Duodenal mucosa (tissue), 2 donors: ENCODE measurements around the gene ATP5PD.
"Not testable (repeated sequence)": the region's sequence is repeated elsewhere in the genome, so short reads cannot be mapped to it uniquely, and the experiment has no call there.

ENCODE experiments used
- H3K27ac ChIP-seq: one replicate; pipeline ENCODE4 v1.7.0; 2013; ENCODE audit warnings: low read depth, low read length
- H3K27me3 ChIP-seq, 2 donors: one replicate each; pipeline ENCODE4 v1.7.0; 2013; ENCODE audit warnings: low read length in 2 of 2, control low read depth in 1 of 2; ENCODE audit not compliant: insufficient read depth in 2 of 2, control insufficient read depth in 1 of 2
- H3K36me3 ChIP-seq, 2 donors: one replicate each; pipeline ENCODE4 v1.7.0; 2013; ENCODE audit warnings: low read length in 2 of 2, control low read depth in 1 of 2; ENCODE audit not compliant: insufficient read depth in 2 of 2, control insufficient read depth in 1 of 2
- H3K4me1 ChIP-seq, 2 donors: one replicate each; pipeline ENCODE4 v1.7.0; 2013; ENCODE audit warnings: low read length in 2 of 2, control low read depth in 1 of 2; ENCODE audit not compliant: insufficient read depth in 2 of 2, control insufficient read depth in 1 of 2
- H3K4me3 ChIP-seq, 2 donors: one replicate each; pipeline ENCODE4 v1.7.0; 2013; ENCODE audit warnings: low read length in 2 of 2, low read depth in 1 of 2
- H3K9ac ChIP-seq, 2 donors: one replicate each; pipeline ENCODE4 v1.7.0; 2013; ENCODE audit warnings: low read length in 2 of 2, low read depth in 1 of 2
- H3K9me3 ChIP-seq, 2 donors: one replicate each; pipeline ENCODE4 v1.7.0; 2013; ENCODE audit warnings: low read length in 2 of 2, control low read depth in 1 of 2; ENCODE audit not compliant: control insufficient read depth in 1 of 2

The ATP5PD gene

DNA sequence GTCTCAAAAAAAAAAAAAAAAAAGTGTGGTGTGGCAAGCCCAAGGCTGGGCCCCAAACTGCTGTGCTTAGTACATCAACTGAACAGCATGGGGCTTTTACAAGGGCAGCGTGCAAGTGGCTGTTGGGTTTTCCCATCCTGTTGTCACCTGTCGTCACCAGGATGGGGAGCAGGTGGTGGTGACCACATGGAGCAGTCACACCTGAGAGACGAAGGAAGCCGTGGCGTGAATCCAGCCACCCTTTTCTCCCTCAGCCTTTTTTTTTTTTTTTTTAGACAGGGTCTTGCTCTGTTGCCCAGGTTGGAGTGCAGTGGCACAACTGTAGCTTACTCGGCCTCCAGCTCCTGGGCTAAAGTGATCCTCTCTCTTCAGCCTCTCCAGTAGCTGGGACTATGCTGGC, 38.4 kb downstream of the ATP5PD start:
- H3K4me1 ChIP-seq: peaks cover 7 to 16% of the 10 kb centered on the region in 2 donors
- no peaks in the 10 kb centered on the region for H3K27me3 ChIP-seq
- H3K36me3 ChIP-seq: peaks cover 0 to 17% of the 10 kb centered on the region in 2 donors
- H3K27ac ChIP-seq: no peak overlapping the region
- H3K4me3 ChIP-seq: no peak overlapping the region
- H3K9ac ChIP-seq: no peak overlapping the region
- H3K9me3 ChIP-seq: no peaks in the 10 kb centered on the region

DNA sequence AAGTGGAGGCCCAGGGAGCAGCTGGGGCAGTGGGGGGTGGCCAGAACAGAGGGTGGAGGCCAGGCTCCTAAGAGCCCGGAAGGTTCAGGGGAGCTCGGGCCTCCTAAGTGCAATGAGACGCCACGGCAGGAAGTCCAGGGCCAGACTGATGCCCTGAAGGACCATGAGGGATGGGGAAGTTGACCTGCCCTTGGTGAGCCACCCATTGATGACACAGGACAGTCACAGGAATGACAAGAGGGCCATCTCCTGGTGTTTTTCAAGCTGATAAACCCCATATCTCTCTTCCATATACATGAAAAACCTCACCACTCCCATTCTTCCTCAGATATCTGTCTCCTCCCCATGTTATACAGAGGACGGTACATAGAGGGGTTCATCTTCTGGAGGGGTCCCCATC, 40.1 kb downstream of the ATP5PD start:
- no peaks in the 10 kb centered on the region for H3K27me3 ChIP-seq
- H3K9me3 ChIP-seq: no peaks in the 10 kb centered on the region
- H3K27ac ChIP-seq: no peak overlapping the region
- H3K4me3 ChIP-seq: no peak overlapping the region
- H3K9ac ChIP-seq: no peak overlapping the region
- peaks cover 5 to 34% of the 10 kb centered on the region in 2 donors for H3K36me3 ChIP-seq
- peaks cover 0 to 3% of the 10 kb centered on the region in 2 donors for H3K4me1 ChIP-seq

GRCh38 chr17:75006084-75006483, 40.7 kb downstream of the ATP5PD start:
- H3K36me3 ChIP-seq: peaks cover 6 to 40% of the 10 kb centered on the region in 2 donors
- H3K9ac ChIP-seq: not testable (repeated sequence)

GRCh38 chr17:75005291-75005690, 41.5 kb downstream of the ATP5PD start:
- no peak overlapping the region for H3K27ac ChIP-seq
- H3K9ac ChIP-seq: no peak overlapping the region
- H3K4me1 ChIP-seq: no peaks in the 10 kb centered on the region
- H3K4me3 ChIP-seq: no peak overlapping the region
- no peaks in the 10 kb centered on the region for H3K27me3 ChIP-seq
- H3K36me3 ChIP-seq: peaks cover 6 to 44% of the 10 kb centered on the region in 2 donors
- H3K9me3 ChIP-seq: no peaks in the 10 kb centered on the region

More at GRCh38 chr17:75006084-75006483, 40.7 kb downstream of the ATP5PD start:
- H3K4me3 ChIP-seq, H3K27ac ChIP-seq, H3K27me3 ChIP-seq, H3K9me3 ChIP-seq, H3K4me1 ChIP-seq: not testable (repeated sequence)

GRCh38 chr17:75004371-75004770, 42.4 kb downstream of the ATP5PD start:
- no peaks in the 10 kb centered on the region for H3K4me1 ChIP-seq
- no peak overlapping the region for H3K4me3 ChIP-seq
- H3K9ac ChIP-seq: no peak overlapping the region
- no peak overlapping the region for H3K27ac ChIP-seq
- H3K9me3 ChIP-seq: no peaks in the 10 kb centered on the region
- H3K36me3 ChIP-seq: peaks cover 6 to 51% of the 10 kb centered on the region in 2 donors
- H3K27me3 ChIP-seq: no peaks in the 10 kb centered on the region

DNA sequence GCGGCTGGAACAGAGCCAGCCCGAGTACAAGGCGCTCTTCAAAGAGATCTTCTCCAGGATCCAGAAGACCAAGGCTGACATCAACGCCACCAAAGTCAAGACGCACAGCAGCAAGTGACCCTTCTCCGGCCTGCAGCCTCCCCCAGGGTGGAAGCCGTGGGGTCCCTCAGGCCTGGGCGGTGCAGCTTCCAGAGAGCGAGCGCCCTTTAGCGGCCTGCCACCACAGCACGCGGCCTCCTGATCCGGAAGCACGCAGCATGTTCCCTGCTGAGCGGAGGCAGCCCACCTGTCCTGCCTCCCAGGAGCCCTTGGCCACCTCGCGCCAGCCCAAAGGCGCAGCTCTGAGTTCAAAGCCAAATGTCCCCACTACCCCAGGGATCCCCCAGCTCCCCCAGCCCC, 42.8 kb downstream of the ATP5PD start:
- Histone ChIP-seq H3K27ac (no peak overlapping the region), H3K4me1 (no peaks in the 10 kb centered on the region), H3K4me3 (no peak overlapping the region), H3K36me3 (peaks cover 6 to 55% of the 10 kb centered on the region in 2 donors), H3K9ac (no peak overlapping the region), H3K27me3 (no peaks in the 10 kb centered on the region), H3K9me3 (no peaks in the 10 kb centered on the region)

DNA sequence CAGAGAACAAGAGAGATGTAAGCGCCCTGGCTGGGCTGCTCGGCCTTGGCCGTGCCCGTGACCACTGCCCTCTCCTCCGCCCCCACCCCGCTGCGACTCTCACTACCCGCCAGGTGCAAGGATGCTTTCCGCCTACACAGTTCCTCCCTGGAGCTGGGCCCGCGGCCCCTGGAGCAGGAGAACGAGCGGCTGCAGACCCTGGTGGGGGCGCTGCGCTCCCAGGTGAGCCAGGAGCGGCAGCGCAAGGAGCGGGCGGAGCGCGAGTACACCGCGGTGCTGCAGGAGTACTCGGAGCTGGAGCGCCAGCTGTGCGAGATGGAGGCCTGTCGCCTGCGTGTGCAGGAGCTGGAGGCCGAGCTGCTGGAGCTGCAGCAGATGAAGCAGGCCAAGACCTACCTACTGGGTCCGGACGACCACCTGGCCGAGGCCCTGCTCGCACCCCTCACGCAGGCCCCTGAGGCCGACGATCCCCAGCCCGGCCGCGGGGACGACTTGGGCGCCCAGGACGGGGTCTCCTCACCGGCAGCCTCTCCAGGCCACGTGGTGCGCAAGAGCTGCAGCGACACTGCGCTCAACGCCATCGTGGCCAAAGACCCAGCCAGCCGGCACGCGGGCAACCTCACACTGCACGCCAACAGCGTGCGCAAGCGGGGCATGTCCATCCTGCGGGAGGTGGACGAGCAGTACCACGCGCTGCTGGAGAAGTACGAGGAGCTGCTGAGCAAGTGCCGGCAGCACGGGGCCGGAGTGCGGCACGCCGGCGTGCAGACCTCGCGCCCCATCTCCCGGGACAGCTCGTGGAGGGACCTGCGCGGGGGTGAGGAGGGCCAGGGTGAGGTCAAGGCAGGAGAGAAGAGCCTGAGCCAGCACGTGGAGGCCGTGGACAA, 43.5 kb downstream of the ATP5PD start:
- Histone ChIP-seq H3K27ac (no peak overlapping the region), H3K9me3 (no peaks in the 10 kb centered on the region), H3K4me1 (no peaks in the 10 kb centered on the region), H3K36me3 (peaks cover 6 to 60% of the 10 kb centered on the region in 2 donors), H3K9ac (no peak overlapping the region), H3K27me3 (no peaks in the 10 kb centered on the region), H3K4me3 (no peak overlapping the region)

GRCh38 chr17:75001915-75002843, 44.6 kb downstream of the ATP5PD start:
- Histone ChIP-seq H3K27me3 (no peaks in the 10 kb centered on the region), H3K9ac (no peak overlapping the region), H3K9me3 (no peaks in the 10 kb centered on the region), H3K36me3 (peaks cover 6 to 63% of the 10 kb centered on the region in 2 donors), H3K4me1 (no peaks in the 10 kb centered on the region), H3K4me3 (no peak overlapping the region), H3K27ac (no peak overlapping the region)

DNA sequence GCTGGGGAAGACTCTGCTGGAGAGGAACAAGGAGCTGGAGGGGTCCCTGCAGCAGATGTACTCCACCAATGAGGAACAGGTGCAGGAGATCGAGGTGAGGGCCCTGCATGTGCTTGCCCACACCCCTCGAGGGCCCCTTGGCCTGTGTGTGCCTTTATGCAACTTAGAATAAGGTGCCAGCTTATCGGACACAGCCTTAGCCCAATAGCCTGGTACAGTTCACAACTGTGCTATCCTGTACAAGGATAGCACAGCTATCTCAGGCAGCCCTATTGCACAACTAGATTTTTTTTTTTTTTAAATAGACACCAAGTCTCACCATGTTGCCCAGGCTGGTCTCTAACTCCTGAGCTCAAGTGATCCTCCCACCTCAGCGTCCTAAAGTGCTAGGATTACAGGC, 47.2 kb downstream of the ATP5PD start:
- H3K9ac ChIP-seq: no peak overlapping the region
- H3K9me3 ChIP-seq: no peaks in the 10 kb centered on the region
- H3K36me3 ChIP-seq: peaks cover 6 to 63% of the 10 kb centered on the region in 2 donors
- no peaks in the 10 kb centered on the region for H3K27me3 ChIP-seq
- H3K4me1 ChIP-seq: peaks cover 0 to under 1% of the 10 kb centered on the region in 2 donors
- H3K4me3 ChIP-seq: no peak overlapping the region
- no peak overlapping the region for H3K27ac ChIP-seq

- Histone ChIP-seq H3K36me3 (peaks cover 6 to 58% of the 10 kb centered on the region in 2 donors), H3K4me1 (peaks cover 1 to 8% of the 10 kb centered on the region in 2 donors)
These were observed 48.0 kb downstream of the ATP5PD start for GRCh38 chr17:74998783-74999182.

More at GRCh38 chr17:74998783-74999182, 48.0 kb downstream of the ATP5PD start:
- no peak overlapping the region for H3K27ac ChIP-seq
- no peaks in the 10 kb centered on the region for H3K27me3 ChIP-seq
- H3K9me3 ChIP-seq: no peaks in the 10 kb centered on the region
- H3K9ac ChIP-seq: no peak overlapping the region
- H3K4me3 ChIP-seq: no peak overlapping the region
